HUES48 (cell line): Measurements from ENCODE around the gene GATD1.

Experiments used
- H3K27ac ChIP-seq: one replicate; pipeline ENCODE4 v1.7.0; 2013; ENCODE audit warnings: low read depth, low read length, inconsistent platforms
- H3K27me3 ChIP-seq: 2 replicates; pipeline ENCODE4 v1.6.1; 2013; ENCODE audit warnings: mild to moderate bottlenecking, low read length; ENCODE audit not compliant: control insufficient read depth, insufficient read depth
- H3K36me3 ChIP-seq: 2 replicates; pipeline ENCODE4 v1.6.1; 2013; ENCODE audit warnings: low read length; ENCODE audit not compliant: control insufficient read depth, insufficient read depth
- H3K4me1 ChIP-seq: 2 replicates; pipeline ENCODE4 v1.6.1; 2013; ENCODE audit warnings: mild to moderate bottlenecking, low read length; ENCODE audit not compliant: control insufficient read depth, insufficient read depth
- H3K4me3 ChIP-seq: 2 replicates; pipeline ENCODE4 v1.5.1; 2013; ENCODE audit warnings: mild to moderate bottlenecking, low read depth, low read length
- H3K9ac ChIP-seq: 2 replicates; pipeline ENCODE4 v1.6.1; 2013; ENCODE audit warnings: mild to moderate bottlenecking, low read depth, low read length, moderate library complexity
- H3K9me3 ChIP-seq: 2 replicates; pipeline ENCODE4 v1.6.1; 2013; ENCODE audit warnings: low read length; ENCODE audit not compliant: control insufficient read depth, insufficient read depth

Gene GATD1

DNA sequence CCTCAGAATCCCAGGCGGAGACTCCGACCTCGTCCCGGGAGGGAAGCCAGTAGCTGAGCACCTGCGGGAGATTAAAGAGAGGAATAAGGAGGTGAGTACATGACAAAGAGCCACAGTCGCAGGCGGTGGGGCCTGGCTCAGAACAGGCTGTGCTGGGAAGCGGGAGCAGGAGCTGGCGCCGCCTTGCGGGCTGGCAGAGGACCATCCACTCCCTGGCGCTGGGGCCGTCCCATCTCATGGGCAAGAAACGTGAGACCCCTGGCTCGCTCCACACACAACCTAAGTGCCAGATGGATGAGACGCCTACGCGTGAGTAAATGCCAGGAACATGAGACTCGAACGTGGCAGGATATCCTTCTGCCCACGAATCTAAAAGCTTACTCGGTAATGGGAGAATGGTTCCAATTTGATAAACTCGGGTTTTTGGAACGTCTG lies 6.3 kb upstream of the GATD1 start:
- H3K4me3 ChIP-seq: no peak overlapping the region; the same call in 1 of the 2 replicates
- H3K36me3 ChIP-seq: peaks cover 7% of the 10 kb centered on the region
- peak overlapping the region; percentile 43 for H3K27ac ChIP-seq
- no peak overlapping the region for H3K9ac ChIP-seq
- no peaks in the 10 kb centered on the region for H3K9me3 ChIP-seq
- peaks cover 11% of the 10 kb centered on the region for H3K4me1 ChIP-seq
- H3K27me3 ChIP-seq: no peaks in the 10 kb centered on the region

- no peak overlapping the region for H3K9ac ChIP-seq
- no peak overlapping the region for H3K4me3 ChIP-seq
- no peak overlapping the region for H3K27ac ChIP-seq
- no peaks in the 10 kb centered on the region for H3K9me3 ChIP-seq
- H3K36me3 ChIP-seq: peaks cover 7% of the 10 kb centered on the region
- H3K4me1 ChIP-seq: peaks cover 15% of the 10 kb centered on the region
- no peaks in the 10 kb centered on the region for H3K27me3 ChIP-seq
Measured at GRCh38 chr11:782264-783174, 5.2 kb upstream of the GATD1 start.

GRCh38 chr11:779955-780532 lies 2.8 kb upstream of the GATD1 start:
- Histone ChIP-seq H3K4me3 (no peak overlapping the region), H3K27me3 (no peaks in the 10 kb centered on the region), H3K9me3 (no peaks in the 10 kb centered on the region), H3K4me1 (peaks cover 15% of the 10 kb centered on the region), H3K27ac (no peak overlapping the region), H3K9ac (no peak overlapping the region), H3K36me3 (peaks cover 7% of the 10 kb centered on the region)

DNA sequence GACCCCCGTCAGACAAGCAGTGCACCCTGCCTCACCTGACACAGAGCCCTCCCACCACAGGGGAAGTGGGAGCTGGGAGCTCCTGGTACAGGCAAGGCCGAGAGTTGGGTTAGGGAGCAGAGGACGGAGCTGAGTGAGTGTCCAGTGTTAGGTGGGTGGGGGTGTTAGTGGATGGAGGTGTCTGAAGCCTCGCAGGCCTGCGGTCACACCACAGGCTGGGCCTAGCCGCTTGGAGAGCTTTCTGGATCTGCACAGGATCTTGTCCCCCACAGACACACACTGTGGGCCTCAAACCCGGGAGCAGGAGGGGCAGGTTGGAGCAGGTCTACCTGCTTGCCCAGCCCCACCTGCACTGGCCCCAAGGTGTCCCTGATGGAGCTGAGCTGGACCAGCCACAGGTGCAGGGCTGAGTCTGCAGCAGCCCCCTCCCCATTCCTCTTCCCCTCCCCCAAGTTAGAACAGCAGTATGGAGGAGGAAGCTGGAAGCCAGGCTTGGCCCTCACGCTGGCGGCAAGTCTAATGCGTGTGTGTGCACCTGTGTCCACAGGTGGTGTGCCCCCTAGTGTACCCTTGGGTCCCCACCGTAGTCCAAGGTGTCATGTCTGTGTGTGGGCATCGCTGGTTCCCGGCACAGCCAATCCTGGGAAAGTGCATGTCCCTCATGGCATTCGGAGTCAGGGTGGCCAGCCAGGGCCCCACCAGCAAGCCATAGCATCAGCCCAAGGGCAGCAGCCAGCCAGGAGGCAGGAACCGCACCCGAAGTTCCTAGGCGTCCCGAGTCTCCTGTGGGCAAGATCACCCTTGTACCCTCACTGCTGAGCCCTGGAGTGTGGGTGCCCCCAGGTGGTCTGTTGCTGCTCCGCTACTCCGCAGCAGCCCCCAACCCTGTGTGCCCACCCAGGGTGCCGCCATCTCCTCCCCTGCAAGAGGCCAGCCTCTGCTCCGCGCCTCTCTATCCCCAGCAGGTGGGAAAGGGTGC lies 2.0 kb upstream of the GATD1 start:
- H3K9ac ChIP-seq: no peak overlapping the region
- H3K9me3 ChIP-seq: no peaks in the 10 kb centered on the region
- H3K27ac ChIP-seq: no peak overlapping the region
- peaks cover 15% of the 10 kb centered on the region for H3K4me1 ChIP-seq
- H3K4me3 ChIP-seq: no peak overlapping the region
- H3K36me3 ChIP-seq: peaks cover 8% of the 10 kb centered on the region
- no peaks in the 10 kb centered on the region for H3K27me3 ChIP-seq

DNA sequence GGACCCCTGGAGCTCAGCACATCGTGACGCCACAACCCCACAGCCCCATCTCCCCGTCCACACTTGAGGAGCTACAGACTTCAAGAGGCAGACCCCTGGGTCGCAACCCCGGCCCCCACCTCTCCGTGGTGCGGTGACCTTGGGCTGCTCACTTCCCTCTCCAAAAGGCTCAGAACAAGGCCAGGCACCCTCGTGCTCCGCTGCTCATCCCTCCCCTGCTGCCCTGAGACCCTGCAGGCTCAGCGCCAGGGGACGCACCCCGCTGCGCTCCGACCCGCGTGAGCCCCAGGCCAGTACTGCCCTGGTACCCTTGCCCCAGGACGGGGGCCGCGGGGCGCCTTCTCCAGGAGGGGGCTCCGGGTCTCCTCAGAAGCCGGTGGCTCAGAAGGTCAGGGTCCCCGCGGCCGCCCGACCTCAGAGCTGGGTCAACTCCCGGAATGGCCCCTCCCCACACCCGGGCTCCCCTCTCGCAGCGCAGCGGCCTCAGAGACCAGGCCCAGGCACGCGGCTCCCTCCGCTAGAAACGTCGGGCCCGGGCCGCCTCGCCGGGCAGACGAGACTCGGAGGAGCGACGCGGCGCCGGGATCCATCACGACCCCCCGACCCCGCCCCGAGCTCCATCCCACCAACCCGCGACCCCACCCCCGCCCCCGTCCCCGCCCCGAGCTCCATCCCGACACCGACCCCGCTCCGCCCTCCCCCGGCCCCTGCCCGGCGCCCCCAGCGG lies 563 bp downstream of the GATD1 start:
- Histone ChIP-seq H3K9ac (peak overlapping the region; percentile 86; the same call in 1 of the 2 replicates), H3K36me3 (peaks cover 32% of the 10 kb centered on the region), H3K27ac (peak overlapping the region; percentile 95), H3K4me3 (peak overlapping the region; percentile 67), H3K4me1 (0 out of 2 replicates have a peak, but pooled peaks cover 4% of the 10 kb centered on the region), H3K9me3 (no peaks in the 10 kb centered on the region), H3K27me3 (no peaks in the 10 kb centered on the region)

- H3K4me1 ChIP-seq: 0 out of 2 replicates have a peak, but pooled peaks cover 4% of the 10 kb centered on the region
- H3K9ac ChIP-seq: peak overlapping the region; percentile 58; the same call in 1 of the 2 replicates
- no peaks in the 10 kb centered on the region for H3K27me3 ChIP-seq
- H3K36me3 ChIP-seq: peaks cover 37% of the 10 kb centered on the region
- H3K27ac ChIP-seq: peak overlapping the region; percentile 95
- H3K9me3 ChIP-seq: no peaks in the 10 kb centered on the region
- H3K4me3 ChIP-seq: peak overlapping the region; percentile 67
Measured at GRCh38 chr11:776263-776560, 1.1 kb downstream of the GATD1 start.

DNA sequence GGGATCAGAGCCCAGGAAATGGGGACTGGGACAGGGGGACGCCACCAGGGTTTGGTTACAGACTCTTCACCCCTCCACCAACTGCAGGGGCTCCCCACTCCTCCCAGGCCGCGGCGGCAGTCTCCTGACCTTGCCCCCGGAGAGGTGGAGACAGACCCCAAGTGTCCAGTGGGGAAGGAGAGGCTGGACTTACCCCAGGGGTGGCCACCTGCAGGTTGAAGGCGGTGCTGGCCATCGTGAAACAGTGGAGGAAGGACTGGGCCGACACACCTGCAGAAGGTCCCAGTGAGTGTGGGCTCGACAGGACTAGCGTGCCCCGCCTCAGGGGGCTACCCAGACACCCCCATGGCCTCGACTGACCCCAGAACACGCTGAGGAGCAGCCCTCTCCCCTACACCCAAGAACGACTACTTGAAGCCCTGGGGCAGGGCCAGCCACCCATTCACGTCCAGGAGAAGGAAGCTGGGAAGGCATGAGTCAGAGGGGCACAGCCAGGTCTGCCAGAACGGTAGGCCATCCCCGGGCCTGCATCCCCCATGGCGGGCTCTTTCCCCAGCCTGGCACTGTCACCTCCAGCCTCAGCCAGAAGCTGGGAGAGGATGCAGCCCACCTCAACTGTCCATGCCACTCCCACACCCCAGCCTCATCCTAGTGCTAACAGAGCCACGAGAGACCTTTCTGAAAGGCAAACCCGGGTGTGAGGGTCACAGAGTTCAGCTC lies 2.3 kb downstream of the GATD1 start:
- Histone ChIP-seq H3K36me3 (peaks cover 42% of the 10 kb centered on the region), H3K27ac (no peak overlapping the region)

GRCh38 chr11:773830-774229 lies 3.5 kb downstream of the GATD1 start:
- Histone ChIP-seq H3K4me3 (no peak overlapping the region), H3K9ac (no peak overlapping the region), H3K4me1 (0 out of 2 replicates have a peak, but pooled peaks cover 4% of the 10 kb centered on the region), H3K27me3 (no peaks in the 10 kb centered on the region), H3K36me3 (peaks cover 45% of the 10 kb centered on the region), H3K9me3 (no peaks in the 10 kb centered on the region), H3K27ac (no peak overlapping the region)

More for the DNA sequence above, 2.3 kb downstream of the GATD1 start:
- peak overlapping the region; percentile 67; the same call in 1 of the 2 replicates for H3K4me3 ChIP-seq
- H3K9ac ChIP-seq: no peak overlapping the region
- no peaks in the 10 kb centered on the region for H3K27me3 ChIP-seq
- 0 out of 2 replicates have a peak, but pooled peaks cover 4% of the 10 kb centered on the region for H3K4me1 ChIP-seq
- H3K9me3 ChIP-seq: no peaks in the 10 kb centered on the region

GRCh38 chr11:773425-773824 lies 3.9 kb downstream of the GATD1 start:
- peaks cover 45% of the 10 kb centered on the region for H3K36me3 ChIP-seq
- no peaks in the 10 kb centered on the region for H3K27me3 ChIP-seq
- H3K4me3 ChIP-seq: no peak overlapping the region
- H3K9ac ChIP-seq: no peak overlapping the region
- H3K9me3 ChIP-seq: no peaks in the 10 kb centered on the region
- H3K27ac ChIP-seq: no peak overlapping the region
- H3K4me1 ChIP-seq: 0 out of 2 replicates have a peak, but pooled peaks cover 4% of the 10 kb centered on the region
